ENCODE results near the gene RAB7B. TPM values are rescaled to one million over a fixed set of nuclear protein-coding genes. Genes with fewer than 3 reads are reported as not detected.

The RAB7B gene
- total RNA-seq, 2 donors from 2014 or later = 16.1 to 17.5 TPM

DNA sequence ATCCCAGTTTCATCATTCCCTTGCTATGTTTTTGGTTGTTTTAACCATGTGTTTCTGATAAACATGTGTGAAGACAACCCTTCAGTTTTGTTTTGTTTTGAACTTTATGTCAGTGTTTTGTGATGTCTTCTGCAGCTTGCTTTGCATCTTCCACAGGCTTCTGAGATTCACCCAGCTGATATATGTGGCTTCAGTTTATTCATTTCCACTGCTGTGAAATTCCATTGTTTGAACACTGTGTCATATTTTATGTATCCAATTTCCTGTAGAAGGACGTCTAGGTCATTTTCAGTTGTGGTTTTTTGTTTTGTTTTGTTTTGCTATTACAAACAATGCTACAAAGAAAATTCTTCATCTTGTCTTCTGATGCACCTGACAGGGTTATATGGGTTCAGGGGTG lies 32.7 kb downstream of the RAB7B start:
- intact Hi-C loops (cut with DNase I) = no loop called here
- no peak for TF ChIP-seq POLR2AphosphoS5 (IDR thresholded peaks at IDR 0.05)
- no peak for TF ChIP-seq POLR2A (IDR thresholded peaks at IDR 0.05)
- no peak for DNase-seq (ENCODE audit: low spot score)

GRCh38 chr1:205969229-205969628 lies 34.0 kb downstream of the RAB7B start:
- WGBS = 85% methylated on average over 8 of the region's 8 CpGs
- no peak for DNase-seq (ENCODE audit: low spot score)
- H3K27ac ChIP-seq = no peak overlapping the region
- H3K4me3 ChIP-seq = no peak overlapping the region
- H3K4me1 ChIP-seq (replicated peaks) = no peaks in the 10 kb centered on the region
- intact Hi-C loops (cut with DNase I) = no loop called here
- TF ChIP-seq CTCF (IDR thresholded peaks at IDR 0.05) = no peak
- TF ChIP-seq POLR2AphosphoS5 (IDR thresholded peaks at IDR 0.05) = no peak
- no peak for TF ChIP-seq POLR2A (IDR thresholded peaks at IDR 0.05)
- H3K9me3 ChIP-seq = no peaks in the 10 kb centered on the region
- no peaks in the 10 kb centered on the region for H3K27me3 ChIP-seq (replicated peaks; ENCODE audit: insufficient read depth)
- H3K36me3 ChIP-seq = no peaks in the 10 kb centered on the region

More for the DNA sequence above, 32.7 kb downstream of the RAB7B start:
- Histone ChIP-seq H3K27me3 (replicated peaks; ENCODE audit: insufficient read depth) (no peaks in the 10 kb centered on the region), H3K27ac (no peak overlapping the region), H3K9me3 (no peaks in the 10 kb centered on the region), H3K4me3 (no peak overlapping the region), H3K4me1 (replicated peaks) (no peaks in the 10 kb centered on the region), H3K36me3 (no peaks in the 10 kb centered on the region)
- 13% methylated on average over 1 of the region's 1 CpG for WGBS

DNA sequence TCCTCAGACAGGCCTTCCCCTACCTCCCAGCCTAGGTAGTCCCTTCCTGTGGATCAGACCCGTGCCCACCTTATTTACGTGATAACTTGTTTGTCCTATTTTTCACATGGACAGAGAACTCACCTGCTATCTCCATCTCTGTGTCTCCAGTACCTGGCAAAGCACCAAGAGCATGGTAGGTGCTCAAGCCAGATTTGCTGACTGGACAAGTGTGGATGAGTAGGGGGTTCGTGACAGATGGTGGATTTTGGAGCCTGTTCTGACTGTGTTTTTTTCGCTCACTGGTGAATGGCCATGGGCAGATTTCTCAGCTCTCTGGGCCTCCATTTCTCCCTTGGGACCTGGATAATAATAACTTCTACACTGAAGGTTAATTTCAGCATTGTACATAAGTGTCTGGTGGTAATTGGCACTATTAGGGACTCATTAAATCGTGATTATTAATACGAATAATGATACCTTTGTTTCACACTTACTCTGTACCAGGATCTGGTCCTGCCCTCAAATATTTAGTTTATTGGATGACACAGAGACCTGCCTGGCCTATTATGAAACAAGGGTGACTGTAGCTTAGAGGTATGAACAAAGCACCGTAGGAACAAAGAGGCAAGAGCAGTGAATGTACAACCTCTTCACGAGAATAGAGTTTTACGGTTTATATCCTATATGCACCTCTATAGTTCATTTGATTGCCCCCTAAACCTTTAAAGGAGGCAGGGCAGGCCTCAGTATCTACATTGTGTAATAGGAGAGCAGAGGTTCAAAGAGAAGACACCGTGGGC lies 35.5 kb downstream of the RAB7B start:
- WGBS = 77% methylated on average over 10 of the region's 10 CpGs
- no peaks in the 10 kb centered on the region for H3K27me3 ChIP-seq (replicated peaks; ENCODE audit: insufficient read depth)
- intact Hi-C loops (cut with DNase I) = no loop called here
- H3K9me3 ChIP-seq = no peaks in the 10 kb centered on the region
- no peaks in the 10 kb centered on the region for H3K4me1 ChIP-seq (replicated peaks)
- no peak overlapping the region for H3K4me3 ChIP-seq
- no peak for TF ChIP-seq POLR2A (IDR thresholded peaks at IDR 0.05)
- H3K27ac ChIP-seq = no peak overlapping the region
- DNase-seq (ENCODE audit: low spot score) = no peak
- no peaks in the 10 kb centered on the region for H3K36me3 ChIP-seq

GRCh38 chr1:205965036-205965884 lies 37.9 kb downstream of the RAB7B start:
- WGBS = 87% methylated on average over 13 of the region's 13 CpGs
- intact Hi-C loops (cut with DNase I) = no loop called here

GRCh38 chr1:205963352-205964155 lies 39.6 kb downstream of the RAB7B start:
- no peak overlapping the region for H3K27ac ChIP-seq
- no peaks in the 10 kb centered on the region for H3K27me3 ChIP-seq (replicated peaks; ENCODE audit: insufficient read depth)
- no peaks in the 10 kb centered on the region for H3K36me3 ChIP-seq
- no peaks in the 10 kb centered on the region for H3K9me3 ChIP-seq
- no peak for TF ChIP-seq POLR2A (IDR thresholded peaks at IDR 0.05)
- TF ChIP-seq CTCF (IDR thresholded peaks at IDR 0.05) = no peak
- no peak for TF ChIP-seq POLR2AphosphoS5 (IDR thresholded peaks at IDR 0.05)
- intact Hi-C loops (cut with DNase I) = no loop called here
- no peaks in the 10 kb centered on the region for H3K4me1 ChIP-seq (replicated peaks)
- H3K4me3 ChIP-seq = no peak overlapping the region
- no peak for DNase-seq (ENCODE audit: low spot score)
- 86% methylated on average over 16 of the region's 16 CpGs for WGBS

More at GRCh38 chr1:205965036-205965884, 37.9 kb downstream of the RAB7B start:
- Histone ChIP-seq H3K27ac (no peak overlapping the region), H3K4me3 (no peak overlapping the region), H3K27me3 (replicated peaks; ENCODE audit: insufficient read depth) (no peaks in the 10 kb centered on the region), H3K36me3 (no peaks in the 10 kb centered on the region), H3K4me1 (replicated peaks) (no peaks in the 10 kb centered on the region), H3K9me3 (no peaks in the 10 kb centered on the region)
- TF ChIP-seq POLR2A (IDR thresholded peaks at IDR 0.05) = no peak
- TF ChIP-seq POLR2AphosphoS5 (IDR thresholded peaks at IDR 0.05) = no peak
- TF ChIP-seq CTCF (IDR thresholded peaks at IDR 0.05) = no peak
- DNase-seq (ENCODE audit: low spot score) = no peak
